ENCODE results near the gene BEST4. TPM values are rescaled to one million over a fixed set of nuclear protein-coding genes. Genes with fewer than 3 reads are reported as not detected.

BEST4 gene
- total and polyA plus RNA-seq, 2 of the 4 experiments (the other 2 are of a cell fraction): 0.07 TPM; not detected in 1

DNA sequence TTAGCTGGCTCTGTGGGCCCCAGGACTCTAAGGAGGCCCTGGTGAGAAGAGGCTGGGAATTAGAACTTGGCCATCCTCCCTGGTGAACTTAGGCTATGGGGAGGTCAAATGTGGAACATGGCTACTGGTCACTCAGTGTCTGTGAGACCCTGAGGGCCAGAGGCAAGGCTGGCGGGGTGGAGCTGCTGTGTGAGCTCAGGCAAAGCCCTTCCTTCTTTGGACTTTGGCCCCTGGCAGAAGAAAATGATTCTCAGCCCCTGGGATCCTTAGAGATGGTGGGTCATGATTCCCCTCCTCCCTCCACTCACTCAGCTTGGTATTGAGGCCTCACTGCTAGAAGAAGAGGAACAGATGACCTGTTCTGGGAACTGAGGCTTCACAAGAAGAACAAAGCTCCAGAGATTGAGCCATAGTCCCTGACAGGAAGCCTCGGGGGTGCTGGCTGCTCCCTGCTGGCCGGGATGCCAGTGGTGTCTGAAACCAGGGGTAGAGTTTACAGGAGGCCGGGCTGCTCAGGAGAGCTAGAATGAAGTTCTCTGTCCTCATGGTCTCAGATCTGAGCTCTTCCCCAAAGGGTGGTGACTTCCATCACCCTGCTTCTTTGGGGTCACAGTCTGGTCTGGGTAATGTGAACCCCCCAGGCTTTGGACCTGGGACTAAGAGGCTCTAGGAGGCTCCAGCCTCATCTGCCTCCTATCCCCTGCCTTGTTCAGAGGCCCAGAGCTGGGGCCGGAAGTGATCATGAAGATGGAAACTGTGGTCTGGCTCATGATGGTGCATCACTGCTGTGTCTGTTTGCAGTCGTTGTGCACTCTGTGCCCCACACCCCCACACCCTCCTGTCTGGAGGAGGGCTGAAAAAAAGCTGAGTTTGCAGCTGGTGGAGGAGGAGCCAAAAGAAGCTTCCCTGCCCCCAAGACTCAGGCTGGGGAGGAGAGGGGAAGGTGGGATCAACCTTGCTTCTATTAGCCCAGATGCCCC is 21.3 kb upstream of the BEST4 start (continued):
- TF ChIP-seq, protein P1, sequence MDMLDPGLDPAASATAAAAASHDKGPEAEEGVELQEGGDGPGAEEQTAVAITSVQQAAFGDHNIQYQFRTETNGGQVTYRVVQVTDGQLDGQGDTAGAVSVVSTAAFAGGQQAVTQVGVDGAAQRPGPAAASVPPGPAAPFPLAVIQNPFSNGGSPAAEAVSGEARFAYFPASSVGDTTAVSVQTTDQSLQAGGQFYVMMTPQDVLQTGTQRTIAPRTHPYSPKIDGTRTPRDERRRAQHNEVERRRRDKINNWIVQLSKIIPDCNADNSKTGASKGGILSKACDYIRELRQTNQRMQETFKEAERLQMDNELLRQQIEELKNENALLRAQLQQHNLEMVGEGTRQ (IDR thresholded peaks at IDR 0.05; ENCODE audit: low read depth, low read length): no peak
